ENCODE results near the gene VSTM2B. TPM values are rescaled to one million over a fixed set of nuclear protein-coding genes. Genes with fewer than 3 reads are reported as not detected.
"Not testable (repeated sequence)": the region's sequence is repeated elsewhere in the genome, so short reads cannot be mapped to it uniquely, and the experiment has no call there.

The VSTM2B gene
- polyA plus RNA-seq, 1 of the 3 experiments (the other 2 are of a cell fraction): not detected

GRCh38 chr19:29554149-29554548 is 28.4 kb downstream of the VSTM2B start:
- no peaks in the 10 kb centered on the region for H3F3A ChIP-seq (replicated peaks; ENCODE audit: insufficient read depth)
- ChIA-PET POLR2A (no interaction called here), CTCF (no interaction called here)
- no peak overlapping the region for H3K4me3 ChIP-seq (ENCODE audit: low read depth in 2 of 2, low read length in 1 of 2)
- H3K36me3 ChIP-seq (replicated peaks in 1 of 2; ENCODE audit: control insufficient read depth in 1 of 2, insufficient read depth in 2 of 2, low read length in 1 of 2): no peaks in the 10 kb centered on the region
- no peak overlapping the region for H3K9ac ChIP-seq
- H3K79me2 ChIP-seq (ENCODE audit: insufficient read depth): no peaks in the 10 kb centered on the region
- H2AFZ ChIP-seq (ENCODE audit: low read depth): no peak overlapping the region
- WGBS (ENCODE audit: low lambda C conversion rate): 17% methylated on average over 1 of the region's 1 CpG
- H3K4me1 ChIP-seq (ENCODE audit: control insufficient read depth in 1 of 2, insufficient read depth in 2 of 2, low read depth in 1 of 2, low read length in 1 of 2): no peaks in the 10 kb centered on the region
- no peak for DNase-seq
- no peaks in the 10 kb centered on the region for H4K20me1 ChIP-seq (ENCODE audit: insufficient read depth)
- H3K4me2 ChIP-seq: no peak overlapping the region
- TF ChIP-seq TAF1 (IDR thresholded peaks at IDR 0.05; ENCODE audit: borderline replicate concordance, low read depth, low read length): no peak
- no peak for TF ChIP-seq EZH2phosphoT487 (IDR thresholded peaks at IDR 0.05; ENCODE audit: borderline replicate concordance, low read depth)
- no peak for TF ChIP-seq ELF1 (IDR thresholded peaks at IDR 0.05)
- no peak for TF ChIP-seq YY1 (IDR thresholded peaks at IDR 0.05; ENCODE audit: low read depth)
- no peak for TF ChIP-seq USF2 (IDR thresholded peaks at IDR 0.05; ENCODE audit: borderline replicate concordance, low read depth, low read length)
- no peak for TF ChIP-seq RCOR1 (IDR thresholded peaks at IDR 0.05; ENCODE audit: low read length)
- TF ChIP-seq ZBTB33 (IDR thresholded peaks at IDR 0.05; ENCODE audit: borderline replicate concordance, low read depth): no peak
- no peak for TF ChIP-seq FOXM1 (IDR thresholded peaks at IDR 0.05; ENCODE audit: low read depth)
- TF ChIP-seq SMC3 (IDR thresholded peaks at IDR 0.05; ENCODE audit: low read depth, low read length): no peak
- TF ChIP-seq RXRA (IDR thresholded peaks at IDR 0.05; ENCODE audit: borderline replicate concordance, low read depth): no peak
- H3K27me3 ChIP-seq (ENCODE audit: insufficient read depth): no peaks in the 10 kb centered on the region
- H3K27ac ChIP-seq (ENCODE audit: low read depth in 2 of 2, low read length in 1 of 2): no peak overlapping the region
- H3K9me3 ChIP-seq: no peaks in the 10 kb centered on the region
- no peaks in the 10 kb centered on the region for H3K9me2 ChIP-seq

GRCh38 chr19:29559110-29559509 is 33.3 kb downstream of the VSTM2B start:
- H3K4me1 ChIP-seq (ENCODE audit: control insufficient read depth in 1 of 2, insufficient read depth in 2 of 2, low read depth in 1 of 2, low read length in 1 of 2); H3K4me2 ChIP-seq; H4K20me1 ChIP-seq (ENCODE audit: insufficient read depth); H3K79me2 ChIP-seq (ENCODE audit: insufficient read depth); H3K9ac ChIP-seq; H2AFZ ChIP-seq (ENCODE audit: low read depth); H3K4me3 ChIP-seq (ENCODE audit: low read depth in 2 of 2, low read length in 1 of 2); H3K9me3 ChIP-seq; CTCF ChIA-PET; DNase-seq; H3K27me3 ChIP-seq (ENCODE audit: insufficient read depth); H3K36me3 ChIP-seq (replicated peaks in 1 of 2; ENCODE audit: control insufficient read depth in 1 of 2, insufficient read depth in 2 of 2, low read length in 1 of 2); H3K27ac ChIP-seq (ENCODE audit: low read depth in 2 of 2, low read length in 1 of 2); H3F3A ChIP-seq (replicated peaks; ENCODE audit: insufficient read depth); POLR2A ChIA-PET; H3K9me2 ChIP-seq: not testable (repeated sequence)
- WGBS (ENCODE audit: low lambda C conversion rate): 2% methylated on average over 2 of the region's 2 CpGs

- H3K27me3 ChIP-seq (ENCODE audit: insufficient read depth): peaks cover 10% of the 10 kb centered on the region
- no peak overlapping the region for H2AFZ ChIP-seq (ENCODE audit: low read depth)
- H3K27ac ChIP-seq (ENCODE audit: low read depth in 2 of 2, low read length in 1 of 2): no peak overlapping the region
- ChIA-PET CTCF (no interaction called here), POLR2A (no interaction called here)
- no peaks in the 10 kb centered on the region for H3K4me1 ChIP-seq (ENCODE audit: control insufficient read depth in 1 of 2, insufficient read depth in 2 of 2, low read depth in 1 of 2, low read length in 1 of 2)
- no peak overlapping the region for H3K4me3 ChIP-seq (ENCODE audit: low read depth in 2 of 2, low read length in 1 of 2)
- no peak for DNase-seq
- no peaks in the 10 kb centered on the region for H3K36me3 ChIP-seq (replicated peaks in 1 of 2; ENCODE audit: control insufficient read depth in 1 of 2, insufficient read depth in 2 of 2, low read length in 1 of 2)
- no peaks in the 10 kb centered on the region for H3K9me3 ChIP-seq
- TF ChIP-seq RFX5 (IDR thresholded peaks at IDR 0.05; ENCODE audit: low read length): no peak
- H4K20me1 ChIP-seq (ENCODE audit: insufficient read depth): no peaks in the 10 kb centered on the region
- no peaks in the 10 kb centered on the region for H3K9me2 ChIP-seq
- 16% methylated on average over 4 of the region's 4 CpGs for WGBS (ENCODE audit: low lambda C conversion rate)
- H3K9ac ChIP-seq: no peak overlapping the region
- H3F3A ChIP-seq (replicated peaks; ENCODE audit: insufficient read depth): no peaks in the 10 kb centered on the region
- H3K79me2 ChIP-seq (ENCODE audit: insufficient read depth): no peaks in the 10 kb centered on the region
- H3K4me2 ChIP-seq: no peak overlapping the region
Observed at GRCh38 chr19:29559743-29560142, 33.9 kb downstream of the VSTM2B start.
